Panc1 (cell line): ENCODE results near the gene MFSD12.

ENCODE experiments used
- POLR2AphosphoS5 ChIP-seq: IDR thresholded peaks from 2 replicates; pipeline ENCODE4 v1.6.1; 2012; ENCODE audit warnings: mild to moderate bottlenecking, low read depth, low read length, moderate library complexity
- SIN3A ChIP-seq: IDR thresholded peaks from 2 replicates; pipeline ENCODE4 v1.6.1; 2012; ENCODE audit warnings: low read depth, mild to moderate bottlenecking, low read length, moderate library complexity, borderline replicate concordance; ENCODE audit not compliant: insufficient read depth
- TF ChIP-seq, protein P1 (sequence below): fragments of 450-650 bp; IDR thresholded peaks from 2 replicates; pipeline ENCODE4 v1.5.1; 2017; ENCODE audit warnings: mild to moderate bottlenecking

DNA sequence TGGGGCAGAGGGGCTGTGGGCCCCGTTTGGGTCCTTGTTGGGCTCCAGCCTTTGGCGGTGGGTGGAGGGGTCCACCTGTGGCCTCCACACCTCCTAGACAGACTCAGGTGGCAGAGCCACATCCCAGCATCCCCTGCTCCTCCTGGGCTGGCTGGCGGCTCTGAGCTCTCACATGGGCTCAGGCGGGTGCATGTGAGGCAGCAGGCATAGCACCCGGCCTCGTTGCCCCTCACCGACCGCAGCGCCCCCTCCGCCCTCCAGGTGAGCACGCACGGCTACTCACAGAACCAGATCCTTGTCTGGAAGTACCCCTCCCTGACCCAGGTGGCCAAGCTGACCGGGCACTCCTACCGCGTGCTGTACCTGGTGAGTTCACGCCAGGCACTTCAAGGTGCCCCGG, 24.4 kb downstream of the MFSD12 start:
- TF ChIP-seq, protein P1, sequence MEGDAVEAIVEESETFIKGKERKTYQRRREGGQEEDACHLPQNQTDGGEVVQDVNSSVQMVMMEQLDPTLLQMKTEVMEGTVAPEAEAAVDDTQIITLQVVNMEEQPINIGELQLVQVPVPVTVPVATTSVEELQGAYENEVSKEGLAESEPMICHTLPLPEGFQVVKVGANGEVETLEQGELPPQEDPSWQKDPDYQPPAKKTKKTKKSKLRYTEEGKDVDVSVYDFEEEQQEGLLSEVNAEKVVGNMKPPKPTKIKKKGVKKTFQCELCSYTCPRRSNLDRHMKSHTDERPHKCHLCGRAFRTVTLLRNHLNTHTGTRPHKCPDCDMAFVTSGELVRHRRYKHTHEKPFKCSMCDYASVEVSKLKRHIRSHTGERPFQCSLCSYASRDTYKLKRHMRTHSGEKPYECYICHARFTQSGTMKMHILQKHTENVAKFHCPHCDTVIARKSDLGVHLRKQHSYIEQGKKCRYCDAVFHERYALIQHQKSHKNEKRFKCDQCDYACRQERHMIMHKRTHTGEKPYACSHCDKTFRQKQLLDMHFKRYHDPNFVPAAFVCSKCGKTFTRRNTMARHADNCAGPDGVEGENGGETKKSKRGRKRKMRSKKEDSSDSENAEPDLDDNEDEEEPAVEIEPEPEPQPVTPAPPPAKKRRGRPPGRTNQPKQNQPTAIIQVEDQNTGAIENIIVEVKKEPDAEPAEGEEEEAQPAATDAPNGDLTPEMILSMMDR: no peak
- TF ChIP-seq POLR2AphosphoS5: no peak
- no peak for TF ChIP-seq SIN3A
